HepG2 (cell line): ENCODE results near the gene CYP46A1. TPM values are rescaled to one million over a fixed set of nuclear protein-coding genes. Genes with fewer than 3 reads are reported as not detected.
A peak's percentile ranks its signal among the peaks of the same experiment; 100 is the strongest.

ENCODE experiments used
- ARID5B ChIP-seq: IDR thresholded peaks from 2 replicates; pipeline ENCODE4 v1.4.0; 2020; ENCODE audit warnings: mild to moderate bottlenecking, missing genetic modification reagents
- ATM ChIP-seq: fragments of 450-650 bp; IDR thresholded peaks from 2 replicates; pipeline ENCODE4 v1.7.1; 2017; ENCODE audit warnings: mild to moderate bottlenecking, borderline replicate concordance
- KLF11 ChIP-seq: IDR thresholded peaks from 2 replicates; pipeline ENCODE4 v1.6.1; 2016; ENCODE audit warnings: missing compliant biosample characterization
- MEIS2 ChIP-seq: sonication (generic); formaldehyde crosslinking; IDR thresholded peaks from 2 replicates; pipeline ENCODE4 v1.9.0; 2021; ENCODE audit warnings: mild to moderate bottlenecking, missing genetic modification reagents
- RXRA ChIP-seq: sonication (generic); formaldehyde crosslinking; IDR thresholded peaks from 2 replicates; pipeline ENCODE4 v1.5.1; 2020; ENCODE audit warnings: missing genetic modification reagents
- SNAPC4 ChIP-seq: sonication (generic); formaldehyde crosslinking; IDR thresholded peaks from 2 replicates; pipeline ENCODE4 v1.4.0; 2020; ENCODE audit warnings: mild to moderate bottlenecking, missing genetic modification reagents
- ZFP62 ChIP-seq: sonication (generic); formaldehyde crosslinking; IDR thresholded peaks from 2 replicates; pipeline ENCODE4 v1.4.0; 2020; ENCODE audit warnings: missing genetic modification reagents
- ZMAT3 ChIP-seq: sonication (generic); formaldehyde crosslinking; conservative IDR thresholded peaks from 2 replicates; pipeline ENCODE4 v1.7.0; 2021; ENCODE audit warnings: missing genetic modification reagents
- ZNF563 ChIP-seq: sonication (generic); formaldehyde crosslinking; IDR thresholded peaks from 2 replicates; pipeline ENCODE4 v1.8.0; 2022; ENCODE audit warnings: mild to moderate bottlenecking, moderate library complexity, missing genetic modification reagents
- ZNF574 ChIP-seq: sonication (generic); formaldehyde crosslinking; IDR thresholded peaks from 2 replicates; pipeline ENCODE4 v1.4.0; 2020; ENCODE audit warnings: missing genetic modification reagents
- ZNF609 ChIP-seq: sonication (generic); formaldehyde crosslinking; IDR thresholded peaks from 2 replicates; pipeline ENCODE4 v1.4.0; 2020; ENCODE audit warnings: mild to moderate bottlenecking, missing genetic modification reagents, borderline replicate concordance
- polyA plus RNA-seq, 8 experiments: library from polyadenylated mRNA; depleted of rRNA in 3 of 8; stranded (reverse) in 7 of 8; unstranded in 1 of 8; fragments of >200 nt; fragmentation: Illumina TruSeq in 4 of 8; extraction: Trizol in 4 of 8; gene quantifications; 2 replicates each; pipeline versions ENCODE4 v1.2.1 to v1.2.3, GENCODE V29; 2011 to 2016; ENCODE audit warnings: low read depth in 4 of 8, missing spikeins in 1 of 8, mixed read lengths in 1 of 8; ENCODE audit not compliant: insufficient read depth in 1 of 8
- total RNA-seq, 5 experiments: library from RNA; depleted of rRNA; stranded (reverse); fragments of >200 nt; fragmentation: Illumina TruSeq; extraction: Trizol; gene quantifications; 2 replicates each; pipeline ENCODE4 v1.2.3, GENCODE V29; 2016; ENCODE audit warnings: low read depth in 1 of 5

The CYP46A1 gene
- total and polyA plus RNA-seq, 2 of the 13 experiments (the other 11 are each of a cell fraction or from before 2014, with no cell fraction given): not detected

- TF ChIP-seq ZNF609 (CRISPR knock-in tag): peak; percentile 38; the same call in 1 of the 2 replicates
- no peak for TF ChIP-seq SNAPC4 (CRISPR knock-in tag)
- TF ChIP-seq ZFP62 (CRISPR knock-in tag): no peak
- TF ChIP-seq KLF11: no peak
- peak; percentile 73 for TF ChIP-seq MEIS2 (CRISPR knock-in tag)
- no peak for TF ChIP-seq ZMAT3 (CRISPR knock-in tag)
- peak; percentile 47; the same call in 1 of the 2 replicates for TF ChIP-seq ZNF563 (CRISPR knock-in tag)
- no peak for TF ChIP-seq ATM
- peak; percentile 23 for TF ChIP-seq RXRA
- peak; percentile 54 for TF ChIP-seq ARID5B
- TF ChIP-seq ZNF574: peak; percentile 38; the same call in 1 of the 2 replicates
Observed at GRCh38 chr14:99649643-99650042, 34.5 kb upstream of the CYP46A1 start (continued).
